Endometrium (tissue), 2 donors: ENCODE results near the gene SPON1.

ENCODE experiments used
- FAIRE-seq: peaks from 2 replicates; lab custom pipeline; 2012; peaks lifted over from hg19 to GRCh38; lab: Jason Lieb, UNC
- donor health status: control.
- donor health status: control.

The SPON1 gene

GRCh38 chr11:14186046-14186775, 223.7 kb downstream of the SPON1 start:
- no peak for FAIRE-seq

DNA sequence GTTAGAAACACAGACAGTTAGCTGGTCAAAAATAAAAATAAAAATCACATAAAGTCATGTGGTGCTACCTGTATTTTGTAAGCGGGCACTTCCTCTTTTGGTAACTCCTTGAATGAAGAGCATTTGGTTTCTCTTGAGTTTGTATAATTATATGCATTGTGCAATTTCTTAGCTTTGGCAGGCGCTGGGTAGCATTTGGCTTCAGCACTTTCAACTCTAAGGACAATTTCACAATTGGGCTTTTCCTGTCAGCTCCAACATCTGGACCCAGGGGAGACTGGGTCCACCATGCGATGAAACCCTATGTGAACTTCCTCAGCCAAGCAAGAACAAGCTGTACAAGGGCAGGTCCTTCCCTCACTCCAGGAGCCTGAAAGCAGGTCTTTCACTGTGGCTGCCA, 227.4 kb downstream of the SPON1 start:
- no peak for FAIRE-seq

GRCh38 chr11:14190992-14191778, 228.7 kb downstream of the SPON1 start:
- FAIRE-seq = no peak

DNA sequence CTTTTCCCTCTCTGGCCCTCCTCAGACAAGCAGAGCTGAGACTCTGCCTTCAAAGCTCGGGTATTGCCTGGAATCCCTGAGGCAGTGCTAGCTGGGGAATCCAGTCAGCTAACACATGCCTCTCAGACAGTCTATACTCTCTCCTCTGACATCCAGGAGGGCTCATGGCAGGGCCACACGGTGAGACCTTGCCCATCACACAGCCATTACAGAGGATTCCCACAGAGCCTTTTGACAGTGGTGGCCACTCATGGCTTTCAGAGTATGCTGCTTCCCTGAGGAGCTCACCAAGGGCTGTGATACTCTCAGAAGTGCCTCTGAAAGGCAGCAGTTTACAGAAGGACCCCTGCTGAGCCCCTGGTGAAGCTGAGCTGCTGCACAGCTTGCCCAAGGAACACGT, 231.1 kb downstream of the SPON1 start:
- no peak for FAIRE-seq

- FAIRE-seq = no peak
These were observed 240.0 kb downstream of the SPON1 start for GRCh38 chr11:14202251-14203196.

DNA sequence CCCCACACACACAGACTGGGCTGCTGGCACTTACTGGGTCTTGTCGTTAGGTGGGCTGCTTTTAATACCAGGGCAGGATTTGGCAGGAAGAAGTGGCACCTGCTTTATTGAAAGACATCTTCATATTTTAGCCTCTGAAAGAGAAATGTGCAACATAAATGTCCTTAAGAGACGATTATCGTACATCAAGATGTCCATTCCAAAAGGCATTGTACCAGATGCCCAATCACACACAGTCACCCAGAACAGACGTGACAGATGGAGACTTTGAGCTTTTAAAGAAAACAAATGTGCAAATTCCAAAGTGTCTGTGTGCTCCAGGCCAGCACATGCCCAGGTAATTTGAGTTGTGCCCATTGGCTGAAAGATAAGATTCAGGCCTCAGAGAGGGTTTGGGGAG, 240.8 kb downstream of the SPON1 start:
- FAIRE-seq = no peak

DNA sequence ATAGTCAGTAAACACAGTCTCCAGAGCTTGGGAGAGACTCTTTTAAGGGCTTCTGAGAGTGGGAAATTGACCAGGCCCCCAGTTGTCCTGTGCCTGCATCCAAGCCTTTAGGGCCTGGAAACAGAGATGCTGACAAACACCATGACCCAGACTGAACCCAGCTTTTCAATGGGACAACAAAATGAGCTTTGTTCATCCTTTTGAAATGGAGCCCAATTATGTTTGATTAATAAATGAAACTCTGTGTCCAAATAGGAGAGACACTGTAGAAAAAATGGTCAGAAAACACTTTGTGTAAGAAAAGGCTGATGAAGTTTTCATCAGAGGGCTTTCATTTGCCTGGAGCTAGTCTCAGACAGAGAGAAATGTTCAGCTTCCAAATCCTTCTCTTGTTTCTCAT, 250.5 kb downstream of the SPON1 start:
- FAIRE-seq = no peak

DNA sequence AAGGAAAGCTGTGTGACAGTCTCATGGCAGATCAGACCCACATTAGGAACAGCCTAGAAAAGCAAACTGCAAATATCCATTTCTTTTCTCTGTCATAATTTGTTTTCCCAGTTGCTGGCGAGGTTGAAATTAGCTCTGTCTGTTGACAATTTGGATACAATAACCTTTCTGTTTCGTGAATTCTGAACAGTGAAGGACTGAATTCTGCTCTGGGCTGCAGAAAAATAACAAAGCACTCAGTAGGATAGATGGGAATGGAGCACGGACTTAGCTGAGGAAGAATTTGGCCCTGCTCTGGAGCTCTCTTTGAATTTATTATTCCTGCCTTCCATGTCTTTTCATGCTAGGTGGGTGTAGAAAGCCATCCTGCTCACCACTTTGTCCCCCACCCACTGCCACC, 256.2 kb downstream of the SPON1 start:
- FAIRE-seq = no peak

GRCh38 chr11:14223636-14224288, 261.2 kb downstream of the SPON1 start:
- FAIRE-seq = no peak

DNA sequence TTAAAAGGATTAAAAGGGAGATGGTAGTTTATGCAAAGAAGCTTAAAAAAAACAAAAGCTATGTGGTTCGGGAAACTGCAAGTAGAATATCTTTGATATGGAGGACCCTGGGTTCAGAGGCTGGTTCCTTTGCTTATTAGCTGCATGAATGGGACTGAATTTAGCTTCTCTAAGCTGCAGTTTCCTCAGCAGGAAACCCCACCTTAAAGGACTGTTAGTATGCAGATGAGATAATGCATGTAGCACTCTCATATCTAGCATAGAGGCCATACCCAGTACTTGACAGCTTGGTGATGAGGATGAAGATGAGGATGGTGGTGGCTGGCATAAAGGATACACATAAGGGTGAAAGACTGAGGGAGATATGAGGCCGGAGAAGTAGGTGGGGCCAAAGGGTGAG, 261.9 kb downstream of the SPON1 start:
- no peak for FAIRE-seq

DNA sequence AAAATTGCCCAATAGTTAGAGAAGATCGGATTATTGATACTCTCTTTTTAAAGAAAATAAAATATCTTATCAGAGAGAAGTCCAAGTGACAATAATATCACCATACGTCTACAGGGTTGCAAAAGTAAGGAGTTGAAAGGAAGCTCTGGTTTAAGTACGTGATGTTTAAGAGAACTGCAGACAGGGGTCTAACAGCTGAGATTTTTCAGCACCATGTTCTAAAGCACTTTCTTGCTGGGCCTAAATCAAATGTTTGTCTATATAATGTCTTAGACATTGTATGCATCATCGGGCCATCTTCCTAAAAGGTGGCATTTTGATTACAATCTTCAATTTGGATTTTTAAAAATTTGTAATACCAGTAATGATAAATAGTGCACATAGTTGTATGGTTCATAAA, 263.1 kb downstream of the SPON1 start:
- FAIRE-seq = no peak

- no peak for FAIRE-seq
These were observed 265.8 kb downstream of the SPON1 start for GRCh38 chr11:14228356-14228755.

DNA sequence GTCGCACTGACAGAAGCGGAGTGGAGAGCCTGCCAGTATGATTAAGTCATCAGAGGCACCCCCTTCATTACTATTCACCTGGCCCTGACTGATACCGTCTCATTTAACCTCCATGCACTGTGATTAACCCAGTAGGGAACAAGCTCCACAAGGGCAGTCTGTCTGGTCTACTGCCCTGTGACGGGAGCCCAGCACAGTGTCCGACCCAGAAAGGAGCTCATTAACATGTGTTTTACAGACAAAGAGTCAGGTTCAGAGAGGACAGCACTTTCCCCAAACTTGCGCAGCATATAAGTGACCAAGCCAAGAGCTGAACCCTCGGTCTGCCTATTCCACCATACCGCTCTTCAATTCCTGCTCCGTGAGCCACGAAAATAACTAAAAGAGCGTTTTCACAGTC, 266.9 kb downstream of the SPON1 start:
- no peak for FAIRE-seq

DNA sequence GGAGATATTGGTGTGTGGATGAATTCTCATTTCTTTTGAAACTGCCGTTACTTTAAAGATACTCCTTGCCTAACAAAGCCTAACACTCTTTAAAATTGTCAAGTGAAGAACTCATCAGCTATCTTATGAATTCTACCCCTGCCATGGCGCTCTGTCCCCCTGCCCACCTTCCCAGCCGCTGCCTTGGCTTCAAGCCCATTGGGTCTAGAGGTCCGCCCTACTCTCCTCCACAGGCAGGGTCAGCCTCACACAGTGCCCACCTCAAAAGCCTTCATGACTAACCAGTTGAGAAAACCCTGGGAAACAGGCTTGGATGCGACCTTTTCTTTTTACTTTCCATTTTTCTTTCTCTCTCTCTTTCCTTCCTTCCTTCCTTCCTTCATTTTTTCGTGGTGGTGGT, 267.9 kb downstream of the SPON1 start:
- FAIRE-seq = no peak

DNA sequence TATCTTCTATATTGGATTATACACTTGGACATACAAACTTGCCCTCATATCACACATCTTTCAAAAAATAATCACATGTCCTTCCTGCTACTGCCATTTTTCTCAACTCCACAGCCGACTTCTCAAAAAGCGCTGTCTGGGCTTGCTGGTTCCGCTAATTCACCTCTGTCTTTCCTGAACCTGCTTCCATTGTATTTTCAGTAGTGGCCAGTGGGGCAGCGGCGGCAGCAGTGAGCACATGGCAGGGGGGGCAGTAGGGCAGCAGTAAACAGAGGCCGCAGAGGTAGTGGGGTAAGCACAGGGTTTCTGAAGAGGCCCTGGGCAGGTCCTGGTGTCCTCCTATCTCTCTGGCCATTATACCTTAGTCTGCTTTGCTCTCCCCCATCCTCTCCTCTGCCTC, 270.1 kb downstream of the SPON1 start:
- FAIRE-seq = no peak

DNA sequence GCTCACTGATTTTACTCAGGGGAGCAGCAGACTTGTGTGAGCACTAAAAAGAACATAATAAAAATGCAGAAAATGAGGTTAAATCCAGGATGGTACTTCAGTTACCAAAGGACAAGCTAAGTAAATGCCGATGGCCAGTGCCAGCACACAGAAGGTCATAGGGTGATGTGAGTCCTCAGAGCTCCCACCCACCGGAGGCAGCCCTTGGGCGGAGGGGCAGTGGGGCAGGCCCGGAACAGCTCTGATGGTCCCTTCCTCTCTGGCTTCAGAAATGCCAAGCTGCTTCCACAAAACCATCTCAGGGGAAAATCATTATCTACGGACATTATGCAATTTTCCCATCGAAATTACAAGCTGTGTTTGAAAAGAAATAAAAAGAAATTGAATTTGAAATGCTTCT, 271.9 kb downstream of the SPON1 start:
- FAIRE-seq = no peak

DNA sequence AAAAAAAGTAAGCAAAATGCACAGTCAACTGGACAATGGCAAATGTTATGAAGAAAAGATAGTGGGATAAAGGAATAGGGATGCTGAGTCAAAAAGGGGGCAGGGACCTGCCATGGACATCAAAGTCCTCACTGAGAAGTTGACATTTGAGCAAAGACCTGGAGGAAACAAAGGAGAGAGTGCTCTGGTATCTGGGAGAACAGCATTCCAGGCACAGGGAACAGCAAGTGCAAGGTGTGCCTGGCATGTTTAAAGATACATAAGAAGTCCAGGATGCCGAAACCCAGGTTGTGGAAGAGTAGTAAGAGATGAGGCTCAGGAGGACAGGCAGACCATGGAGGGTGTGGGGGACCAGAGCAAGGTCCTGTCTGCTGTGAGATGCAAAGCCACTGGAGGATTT, 273.2 kb downstream of the SPON1 start:
- FAIRE-seq = no peak

GRCh38 chr11:14237444-14237961, 275.0 kb downstream of the SPON1 start:
- FAIRE-seq = no peak

GRCh38 chr11:14240221-14240620, 277.7 kb downstream of the SPON1 start:
- FAIRE-seq = no peak

- no peak for FAIRE-seq
These were observed 278.4 kb downstream of the SPON1 start for GRCh38 chr11:14240951-14241350.

- no peak for FAIRE-seq
These were observed 279.7 kb downstream of the SPON1 start for GRCh38 chr11:14242187-14242586.

DNA sequence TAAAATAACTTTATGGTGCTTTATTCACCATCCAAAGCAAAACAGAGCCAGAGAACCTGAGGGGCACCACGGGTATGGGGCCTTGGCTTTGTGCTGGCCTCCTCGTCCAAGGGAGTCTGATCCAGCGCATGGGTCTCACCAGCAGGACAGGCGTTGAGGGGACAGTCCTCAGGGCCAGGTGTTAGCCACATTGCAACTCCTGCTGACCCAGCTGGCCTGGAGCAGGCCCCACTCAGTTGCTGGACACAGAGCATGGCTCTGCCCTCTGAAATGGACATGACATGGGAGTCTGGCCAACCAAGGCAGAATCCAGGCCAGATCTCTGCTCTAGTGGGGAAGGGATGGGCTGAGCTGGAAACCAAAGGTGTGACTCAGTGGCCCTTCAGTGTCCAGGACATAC, 280.2 kb downstream of the SPON1 start:
- no peak for FAIRE-seq
